DND-41 (cell line): ENCODE measurements around the gene GABARAPL1.

Experiments used
- ATAC-seq: fragments of 200-7000 bp; cut with Tn5 transposase; 3 replicates; pipeline ENCODE4 v1.9.1; 2021; ENCODE audit warnings: low read depth; ENCODE audit not compliant: insufficient read depth
- DNase-seq: peaks from one replicate; pipeline ENCODE4 v3.0.0-alpha.2; 2020
- H2AFZ ChIP-seq: 2 replicates; pipeline ENCODE4 v1.6.0; 2012; ENCODE audit warnings: low read depth, low read length
- H3K27ac ChIP-seq: 2 replicates; pipeline ENCODE4 v1.5.1; 2012; ENCODE audit warnings: low read length, inconsistent platforms
- H3K27me3 ChIP-seq: fragments of 200-600 bp; sonication (generic); 2 replicates; pipeline ENCODE4 v1.6.0; 2012; ENCODE audit warnings: low read length, mild to moderate bottlenecking, inconsistent platforms; ENCODE audit not compliant: insufficient read depth, poor library complexity
- H3K36me3 ChIP-seq: 2 replicates; pipeline ENCODE4 v1.5.1; 2012; ENCODE audit warnings: low read length, inconsistent platforms; ENCODE audit not compliant: insufficient read depth
- H3K4me1 ChIP-seq: 2 replicates; pipeline ENCODE4 v1.5.1; 2012; ENCODE audit warnings: mild to moderate bottlenecking, low read length; ENCODE audit not compliant: insufficient read depth
- H3K4me2 ChIP-seq: 2 replicates; pipeline ENCODE4 v1.6.0; 2012; ENCODE audit warnings: mild to moderate bottlenecking, moderate library complexity, low read length, inconsistent platforms; ENCODE audit not compliant: insufficient read depth
- H3K4me3 ChIP-seq, 2 experiments: fragments of 200-600 bp in 1 of 2; shearing (Covaris generic) in 1 of 2; 2 replicates each; pipeline ENCODE4 v1.5.1; 2012 to 2016; ENCODE audit warnings: inconsistent platforms in 2 of 2, low read length in 2 of 2, mild to moderate bottlenecking in 2 of 2, low read depth in 1 of 2, moderate library complexity in 1 of 2
- H3K79me2 ChIP-seq: 2 replicates; pipeline ENCODE4 v1.6.0; 2012; ENCODE audit warnings: low read length, inconsistent platforms; ENCODE audit not compliant: insufficient read depth
- H3K9ac ChIP-seq: 2 replicates; pipeline ENCODE4 v1.6.0; 2012; ENCODE audit warnings: low read depth, mild to moderate bottlenecking, inconsistent platforms, low read length, moderate library complexity
- H3K9me3 ChIP-seq: 2 replicates; pipeline ENCODE4 v1.5.1; 2012; ENCODE audit warnings: low read length, moderate library complexity, mild to moderate bottlenecking, inconsistent platforms; ENCODE audit not compliant: insufficient read depth, severe bottlenecking
- H4K20me1 ChIP-seq: 2 replicates; pipeline ENCODE4 v1.6.0; 2012; ENCODE audit warnings: low read length; ENCODE audit not compliant: insufficient read depth
- CTCF ChIP-seq: IDR thresholded peaks from 2 replicates; pipeline ENCODE4 v1.5.1; 2012; ENCODE audit warnings: borderline replicate concordance, low read length, moderate library complexity, mild to moderate bottlenecking; ENCODE audit not compliant: poor library complexity, severe bottlenecking; ENCODE audit errors: extremely low read depth
- EZH2 ChIP-seq: IDR thresholded peaks from 3 replicates; pipeline ENCODE4 v1.6.1; 2012; ENCODE audit warnings: borderline replicate concordance, low read depth, mild to moderate bottlenecking, moderate library complexity, low read length, inconsistent platforms; ENCODE audit not compliant: severe bottlenecking

GABARAPL1 gene

DNA sequence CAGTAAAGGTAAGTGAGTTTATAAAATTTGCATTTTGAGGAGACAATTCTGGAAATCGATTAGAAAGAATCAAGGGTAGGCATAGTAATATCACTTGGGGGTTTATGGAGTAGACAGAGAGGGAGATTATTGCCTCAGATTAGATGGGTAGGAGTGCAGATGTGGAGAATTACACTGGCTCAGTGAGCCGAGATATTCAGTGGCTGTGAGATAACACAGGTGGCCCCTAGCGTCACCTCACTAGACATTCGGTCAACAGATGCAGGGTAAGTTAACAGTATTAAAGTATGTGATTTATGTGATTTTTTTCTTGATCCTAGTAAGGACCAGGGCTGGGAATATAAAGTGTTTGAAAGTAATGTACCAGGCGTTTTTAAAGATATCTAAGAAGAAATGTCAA, 55.4 kb downstream of the GABARAPL1 start:
- Histone ChIP-seq H3K4me1 (no peaks in the 10 kb centered on the region), H3K9me3 (no peaks in the 10 kb centered on the region), H4K20me1 (no peaks in the 10 kb centered on the region), H2AFZ (no peak overlapping the region), H3K4me2 (no peak overlapping the region), H3K27ac (no peak overlapping the region), H3K9ac (no peak overlapping the region), H3K4me3 (no peak overlapping the region), H3K36me3 (no peaks in the 10 kb centered on the region), H3K27me3 (no peaks in the 10 kb centered on the region), H3K79me2 (no peaks in the 10 kb centered on the region)
- TF ChIP-seq EZH2 (no peak), CTCF (no peak)
- no peak for ATAC-seq
- DNase-seq: no peak

- no peak overlapping the region for H3K27ac ChIP-seq
- no peaks in the 10 kb centered on the region for H3K4me1 ChIP-seq
- H3K27me3 ChIP-seq: peaks cover 3% of the 10 kb centered on the region
- no peak overlapping the region for H2AFZ ChIP-seq
- no peak overlapping the region for H3K9ac ChIP-seq
- TF ChIP-seq CTCF (no peak), EZH2 (no peak)
- H3K4me2 ChIP-seq: no peak overlapping the region
- ATAC-seq (no peak), DNase-seq (no peak)
- H4K20me1 ChIP-seq: no peaks in the 10 kb centered on the region
- no peak overlapping the region for H3K4me3 ChIP-seq
- no peaks in the 10 kb centered on the region for H3K9me3 ChIP-seq
- H3K79me2 ChIP-seq: no peaks in the 10 kb centered on the region
- H3K36me3 ChIP-seq: no peaks in the 10 kb centered on the region
These were observed 59.8 kb downstream of the GABARAPL1 start for GRCh38 chr12:10272467-10272866.
